ENCODE results near the gene CTRB1. TPM values are rescaled to one million over a fixed set of nuclear protein-coding genes. Genes with fewer than 3 reads are reported as not detected.

The CTRB1 gene
- total RNA-seq, 1 experiment from 2014 or later = 5.6 TPM

- peaks cover 13 to 31% of the 10 kb centered on the region in 2 experiments; a peak in 3 of 4 replicates for H3K9me3 ChIP-seq (ENCODE audit: control insufficient read depth in 1 of 2, insufficient read depth in 1 of 2, low read depth in 1 of 2, low read length in 2 of 2)
- ChIA-PET CTCF (no interaction called here), RAD21 (ENCODE audit: low non-redundant PET in 1 of 2, low total read pairs in 2 of 2, uncharacterized antibody in 2 of 2, unreplicated experiment in 2 of 2) (no interaction called here), POLR2A (no interaction called here)
- H3K79me2 ChIP-seq (ENCODE audit: insufficient read depth, low read length) = no peaks in the 10 kb centered on the region
- H3K4me1 ChIP-seq (ENCODE audit: control insufficient read depth in 1 of 2, insufficient read depth in 2 of 2, low read length in 2 of 2) = no peaks in the 10 kb centered on the region
- no peaks in the 10 kb centered on the region for H3K27me3 ChIP-seq (ENCODE audit: insufficient read depth, low read length)
- H3K36me3 ChIP-seq (ENCODE audit: control insufficient read depth in 1 of 2, insufficient read depth in 2 of 2, low read length in 2 of 2) = no peaks in the 10 kb centered on the region
- no peak for ATAC-seq
- H3K4me3 ChIP-seq (replicated peaks in 1 of 2; ENCODE audit: low read depth in 1 of 2, low read length in 2 of 2) = no peak overlapping the region
- no peak overlapping the region for H3K4me2 ChIP-seq (ENCODE audit: low read length)
- intact Hi-C loops (cut with micrococcal nuclease) = no loop called here
- TF ChIP-seq ATF3 (IDR thresholded peaks at IDR 0.05) (no peak), SP1 (IDR thresholded peaks at IDR 0.05; ENCODE audit: low read depth) (no peak)
- no peak for DNase-seq (ENCODE audit: low read depth, low spot score)
- H3K27ac ChIP-seq (ENCODE audit: low read depth, low read length) = no peak overlapping the region
- no peaks in the 10 kb centered on the region for H4K20me1 ChIP-seq (ENCODE audit: insufficient read depth)
- no peaks in the 10 kb centered on the region for H3K9me2 ChIP-seq (ENCODE audit: insufficient read depth)
- BruUV-seq (replicated peaks) = no TSS peak
- H3K9ac ChIP-seq (ENCODE audit: low read length) = no peak overlapping the region
- H2AFZ ChIP-seq (ENCODE audit: low read depth, low read length, poor library complexity, severe bottlenecking) = no peak overlapping the region
Measured at GRCh38 chr16:75176926-75177325, 41.9 kb upstream of the CTRB1 start.

GRCh38 chr16:75179208-75179607 is 39.6 kb upstream of the CTRB1 start:
- Histone ChIP-seq H3K79me2 (ENCODE audit: insufficient read depth, low read length) (no peaks in the 10 kb centered on the region), H3K27ac (ENCODE audit: low read depth, low read length) (no peak overlapping the region), H2AFZ (ENCODE audit: low read depth, low read length, poor library complexity, severe bottlenecking) (no peak overlapping the region), H3K9me2 (ENCODE audit: insufficient read depth) (no peaks in the 10 kb centered on the region), H3K4me3 (replicated peaks in 1 of 2; ENCODE audit: low read depth in 1 of 2, low read length in 2 of 2) (no peak overlapping the region), H4K20me1 (ENCODE audit: insufficient read depth) (no peaks in the 10 kb centered on the region), H3K4me2 (ENCODE audit: low read length) (no peak overlapping the region), H3K9ac (ENCODE audit: low read length) (no peak overlapping the region), H3K9me3 (ENCODE audit: control insufficient read depth in 1 of 2, insufficient read depth in 1 of 2, low read depth in 1 of 2, low read length in 2 of 2) (peaks cover 9 to 17% of the 10 kb centered on the region in 2 experiments; a peak in 3 of 4 replicates), H3K27me3 (ENCODE audit: insufficient read depth, low read length) (no peaks in the 10 kb centered on the region), H3K4me1 (ENCODE audit: control insufficient read depth in 1 of 2, insufficient read depth in 2 of 2, low read length in 2 of 2) (no peaks in the 10 kb centered on the region), H3K36me3 (ENCODE audit: control insufficient read depth in 1 of 2, insufficient read depth in 2 of 2, low read length in 2 of 2) (no peaks in the 10 kb centered on the region)
- ATAC-seq (no peak), DNase-seq (ENCODE audit: low read depth, low spot score) (no peak)
- intact Hi-C loops (cut with micrococcal nuclease) = no loop called here
- TF ChIP-seq REST (IDR thresholded peaks at IDR 0.05; ENCODE audit: low read depth) (no peak), YY1 (IDR thresholded peaks at IDR 0.05; ENCODE audit: extremely low read depth, insufficient replicate concordance, low read depth, low read length) (no peak), EZH2 (IDR thresholded peaks at IDR 0.05) (no peak), CTCF (IDR thresholded peaks at IDR 0.05 in 2 of 3, conservative IDR thresholded peaks at IDR 0.05 in 1 of 3; ENCODE audit: borderline replicate concordance in 1 of 3, insufficient read depth in 1 of 3, low read depth in 2 of 3, low read length in 2 of 3) (no peak), MAX (IDR thresholded peaks at IDR 0.05) (no peak), POLR2AphosphoS5 (IDR thresholded peaks at IDR 0.05; ENCODE audit: low read depth, low read length) (no peak), JUND (IDR thresholded peaks at IDR 0.05) (no peak), RAD21 (IDR thresholded peaks at IDR 0.05; ENCODE audit: low read depth) (no peak), ATF3 (IDR thresholded peaks at IDR 0.05) (no peak), SIN3A (IDR thresholded peaks at IDR 0.05; ENCODE audit: low read depth) (no peak), ZNF274 (IDR thresholded peaks at IDR 0.05; ENCODE audit: low read depth, low read length) (no peak), SP1 (IDR thresholded peaks at IDR 0.05; ENCODE audit: low read depth) (no peak)
- BruUV-seq (replicated peaks) = no TSS peak
- ChIA-PET POLR2A (no interaction called here), CTCF (no interaction called here), RAD21 (ENCODE audit: low non-redundant PET in 1 of 2, low total read pairs in 2 of 2, uncharacterized antibody in 2 of 2, unreplicated experiment in 2 of 2) (no interaction called here)
